Stimulated activated CD8-positive, alpha-beta memory T cell treated with anti-CD3 and anti-CD28 coated beads, Interleukin-12 subunit alpha, Interleukin-12 subunit beta, amount 100 ng/mL, for 1 hour (primary cell): ENCODE measurements around the gene BTBD9.
"Not testable (repeated sequence)": the region's sequence is repeated elsewhere in the genome, so short reads cannot be mapped to it uniquely, and the experiment has no call there.

ENCODE experiments used
- DNase-seq: peaks from one replicate; pipeline ENCODE4 v3.0.0-alpha.2; 2020; ENCODE audit warnings: low read depth

Gene BTBD9

DNA sequence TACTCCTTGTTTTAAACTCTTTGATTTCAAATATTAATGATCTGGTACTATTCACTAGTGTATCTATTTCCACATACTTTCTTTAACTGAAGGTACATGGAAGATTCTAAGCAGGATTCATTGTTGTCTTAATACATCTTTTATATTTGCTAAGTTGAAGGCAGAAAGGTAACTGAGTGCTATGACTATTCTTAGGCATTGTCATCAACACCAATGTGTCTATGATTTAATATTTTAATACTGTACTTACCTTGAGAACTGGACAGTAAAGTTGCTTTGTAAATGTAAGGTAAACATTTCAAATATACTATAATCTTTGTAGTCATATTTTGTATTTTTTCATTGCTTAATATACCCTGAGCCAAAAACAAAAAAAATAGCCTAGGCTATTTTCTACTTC is 8.9 kb upstream of the BTBD9 start:
- no peak for DNase-seq

DNA sequence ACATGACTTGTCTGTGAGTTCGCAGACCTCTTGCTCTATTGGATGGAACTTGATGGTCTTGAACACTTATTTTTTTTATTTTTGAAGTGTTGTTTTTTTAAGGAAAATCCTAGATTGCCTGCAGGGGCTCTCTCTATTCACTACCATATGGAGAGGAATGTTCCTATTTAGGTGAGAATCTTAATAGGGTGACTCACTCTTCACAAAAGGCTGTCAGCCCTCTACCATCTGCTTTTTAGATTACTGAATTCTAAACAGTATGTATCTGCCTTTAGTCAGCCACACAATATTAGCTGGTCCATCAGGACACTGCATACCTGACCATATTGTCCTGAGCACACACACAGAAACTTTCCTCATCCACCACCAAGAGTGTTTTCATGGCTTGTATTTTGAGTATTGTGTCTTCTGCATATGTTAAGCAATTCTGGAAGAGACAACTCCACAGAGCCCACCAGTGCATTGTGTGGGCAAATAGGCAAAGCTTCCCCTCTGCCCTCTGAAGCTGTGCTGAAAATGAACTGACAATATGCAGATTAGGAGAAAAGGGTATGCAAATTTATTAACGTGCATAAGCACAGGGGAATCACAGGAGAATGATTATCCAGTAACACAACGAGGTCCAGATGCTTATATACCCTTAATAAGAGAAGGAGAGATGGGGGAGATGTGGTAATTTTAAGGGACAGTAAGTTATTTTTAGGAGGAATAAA is 6.6 kb upstream of the BTBD9 start:
- DNase-seq: no peak

DNA sequence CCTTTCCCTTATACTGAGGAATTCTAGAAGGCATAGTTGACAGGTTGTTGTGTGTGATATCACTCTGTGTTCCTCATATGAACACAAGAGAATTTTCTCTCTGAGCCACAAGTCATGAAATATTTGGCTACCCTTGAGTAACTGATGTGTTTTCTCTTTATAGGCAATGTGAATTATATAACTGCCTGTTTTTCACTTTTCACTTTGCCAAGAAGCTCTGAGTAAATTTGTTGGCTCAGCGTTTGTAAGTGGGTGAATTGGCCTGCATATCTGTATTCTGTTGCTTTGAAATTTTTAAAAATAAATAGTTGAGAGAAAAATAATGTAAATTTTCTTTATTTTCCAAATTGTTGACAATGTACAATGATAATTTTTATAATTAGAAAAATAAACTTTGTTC is 5.2 kb upstream of the BTBD9 start:
- no peak for DNase-seq

DNA sequence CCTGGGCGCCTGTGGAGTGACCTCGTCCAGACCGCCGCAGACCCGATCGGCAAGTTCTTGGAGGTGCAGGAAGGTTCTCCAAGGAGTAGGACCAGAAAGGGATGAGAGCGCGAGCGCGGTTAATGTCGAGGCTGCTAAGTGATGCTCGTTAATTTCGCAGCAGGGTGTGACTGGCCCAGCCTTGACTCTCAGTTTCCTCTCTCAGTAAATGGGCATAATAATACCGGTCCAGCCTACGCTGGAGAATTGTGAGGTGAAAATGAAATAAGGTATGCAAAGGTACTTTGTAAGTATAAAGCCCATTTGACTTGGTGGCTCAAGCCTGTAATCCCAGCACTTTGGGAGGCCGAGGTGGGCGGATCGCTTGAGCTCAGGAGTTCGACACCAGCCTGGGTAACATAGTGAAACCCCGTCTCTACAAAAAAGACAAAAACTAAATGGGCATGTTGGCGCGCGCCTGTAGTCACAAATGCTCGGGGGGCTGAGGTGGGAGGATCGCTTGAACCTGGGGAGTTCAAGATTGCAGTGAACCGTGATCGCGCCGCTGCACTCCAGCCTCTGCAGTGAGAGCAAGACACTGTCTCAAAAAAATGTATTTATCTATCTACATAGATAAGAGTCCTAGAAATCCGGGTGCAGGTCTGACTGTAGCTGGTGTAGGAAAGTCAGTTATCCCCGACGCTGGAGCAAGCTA is 634 bp upstream of the BTBD9 start:
- DNase-seq: no peak

DNA sequence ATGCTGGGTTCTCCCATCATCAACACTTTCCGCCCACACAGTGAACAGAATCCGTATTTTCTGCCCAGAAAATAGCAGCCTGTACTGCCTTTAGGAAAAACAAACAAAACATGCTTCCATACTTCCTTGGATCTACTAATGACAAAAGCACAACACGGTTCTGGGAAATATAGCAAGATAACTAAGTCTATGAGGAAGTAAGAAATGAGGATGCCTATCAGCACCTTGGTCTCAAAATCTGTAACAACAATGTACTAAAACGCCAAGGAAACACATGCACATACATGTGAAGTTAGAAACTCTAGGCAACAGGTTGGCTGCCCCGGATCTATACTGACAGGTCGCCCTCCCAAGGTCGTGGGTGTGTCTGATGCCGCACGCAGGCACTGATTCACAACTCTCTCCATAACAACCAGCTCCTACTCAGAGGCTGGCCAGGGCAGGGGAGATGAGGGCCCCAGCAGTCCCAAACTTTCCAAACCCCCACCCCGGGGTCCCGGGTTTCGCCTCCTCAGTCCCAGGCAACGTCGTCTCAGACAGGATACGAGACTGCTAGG is 710 bp downstream of the BTBD9 start:
- DNase-seq: peak; percentile 43

DNA sequence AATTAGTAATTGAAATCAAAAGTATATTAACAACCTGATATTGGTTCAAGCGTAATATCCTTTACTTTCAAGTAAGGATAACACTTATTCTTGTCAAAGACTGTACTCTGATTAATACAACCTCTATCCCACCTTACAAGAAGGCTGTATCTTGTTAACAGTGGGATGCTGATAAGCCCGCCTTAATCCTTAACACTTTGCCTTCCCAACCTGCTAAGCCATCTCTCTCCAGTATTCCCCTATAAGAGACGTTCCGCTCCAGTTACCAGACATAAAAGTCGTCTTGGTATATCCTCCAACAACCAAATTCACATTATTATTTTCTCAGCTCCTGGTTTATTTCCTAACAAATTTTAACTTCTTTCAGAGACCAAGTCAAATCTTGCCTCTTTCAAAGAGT is 2.0 kb downstream of the BTBD9 start:
- DNase-seq: no peak

DNA sequence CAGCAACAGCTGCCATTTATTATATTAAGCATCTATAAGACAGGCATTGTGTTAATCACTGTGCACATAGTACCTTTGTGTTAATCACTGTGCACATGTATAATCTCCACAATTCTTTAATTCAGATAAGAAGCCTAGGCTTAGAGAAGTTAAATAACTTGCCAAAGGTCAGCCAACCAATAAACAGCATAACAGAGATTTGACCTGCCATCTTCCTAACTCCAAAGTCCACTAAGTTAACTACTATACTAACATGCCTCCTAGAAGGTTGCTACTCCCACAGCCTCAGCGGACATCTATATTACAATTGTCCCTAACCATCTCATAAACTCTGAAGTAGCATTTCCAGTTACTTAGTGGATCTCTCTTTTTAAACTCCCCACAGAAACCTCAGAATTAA is 3.7 kb downstream of the BTBD9 start:
- DNase-seq: no peak

DNA sequence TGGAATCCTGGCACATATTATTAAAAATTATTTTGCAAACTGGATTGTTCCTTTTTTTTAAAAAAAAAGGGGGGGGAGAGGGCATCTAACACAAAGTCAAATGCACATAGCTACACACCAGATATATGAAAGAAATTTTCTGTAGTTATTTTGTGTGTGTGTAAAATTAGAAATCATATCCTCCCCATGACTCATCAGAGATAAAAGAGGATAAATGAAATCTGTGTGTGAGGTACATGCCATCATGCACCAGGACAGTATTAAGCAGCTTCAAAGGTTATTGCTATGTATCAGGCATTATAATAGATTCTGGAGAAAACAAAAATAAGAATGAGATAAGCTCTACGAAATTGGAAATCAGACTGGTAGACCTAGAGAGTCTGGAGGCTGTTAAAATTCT is 5.2 kb downstream of the BTBD9 start:
- DNase-seq: no peak

DNA sequence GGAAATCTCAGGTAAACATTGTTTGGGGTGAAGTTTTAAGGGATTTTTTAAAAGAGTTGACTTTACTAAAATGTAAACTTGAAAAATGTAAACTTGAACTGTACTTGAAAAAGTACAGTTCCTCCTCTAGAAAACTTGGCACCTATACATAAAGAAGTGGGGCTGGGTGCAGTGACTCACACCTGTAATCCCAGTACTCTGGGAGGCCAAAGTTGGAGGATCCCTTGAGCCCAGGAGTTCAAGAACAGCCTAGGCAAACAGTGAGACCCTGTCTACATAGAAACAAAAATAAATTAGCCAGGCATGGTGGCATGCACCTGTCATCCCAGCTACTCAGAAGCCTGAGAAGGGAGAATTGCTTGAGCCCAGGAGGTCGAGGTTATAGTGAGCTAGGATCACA is 7.2 kb downstream of the BTBD9 start:
- DNase-seq: no peak

DNA sequence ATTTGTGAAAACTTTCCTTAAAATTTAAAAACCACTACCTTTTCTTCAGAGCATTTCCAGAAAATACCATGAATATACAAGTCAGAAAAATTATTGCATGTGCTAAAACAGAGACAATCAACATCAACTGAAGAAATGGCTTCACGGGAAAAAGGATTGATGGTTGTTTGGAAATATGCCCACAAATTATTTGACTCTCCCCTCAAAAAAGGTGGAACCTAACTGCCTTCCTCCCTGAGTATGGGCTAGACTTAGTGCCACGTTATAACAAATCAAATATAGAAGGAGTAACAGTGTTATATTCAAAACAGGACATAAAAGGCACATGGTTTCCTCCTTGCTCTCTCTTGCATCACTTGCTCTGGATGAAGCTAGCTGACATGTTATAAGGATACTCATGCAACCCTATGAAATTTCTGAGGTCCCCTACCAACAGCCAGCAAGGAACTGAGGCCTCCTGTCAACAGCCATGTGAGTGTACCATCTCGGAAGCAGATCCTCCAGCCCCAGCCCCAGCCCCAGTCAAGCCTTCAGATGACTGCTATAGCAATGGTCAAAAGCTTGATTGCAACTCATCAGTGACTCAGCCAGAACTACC is 8.4 kb downstream of the BTBD9 start:
- DNase-seq: no peak

DNA sequence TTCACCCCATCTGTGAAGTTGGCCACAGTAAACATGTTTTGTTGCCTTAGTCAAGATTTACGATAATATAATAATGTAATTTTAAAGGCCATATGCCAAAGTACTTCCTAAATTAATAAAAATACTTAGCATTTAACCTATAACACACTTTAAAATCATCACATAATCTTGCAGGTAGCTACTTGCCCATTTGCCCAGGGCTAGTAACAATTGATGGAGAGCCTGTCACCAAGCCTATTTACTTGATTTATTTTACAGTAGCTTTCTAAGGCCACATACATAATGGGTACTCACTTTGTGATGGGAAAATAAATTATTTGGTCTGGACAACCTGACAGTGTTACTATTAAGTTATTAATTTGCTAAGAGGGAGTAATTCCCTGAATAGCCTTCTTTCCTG is 14.5 kb downstream of the BTBD9 start:
- DNase-seq: no peak

DNA sequence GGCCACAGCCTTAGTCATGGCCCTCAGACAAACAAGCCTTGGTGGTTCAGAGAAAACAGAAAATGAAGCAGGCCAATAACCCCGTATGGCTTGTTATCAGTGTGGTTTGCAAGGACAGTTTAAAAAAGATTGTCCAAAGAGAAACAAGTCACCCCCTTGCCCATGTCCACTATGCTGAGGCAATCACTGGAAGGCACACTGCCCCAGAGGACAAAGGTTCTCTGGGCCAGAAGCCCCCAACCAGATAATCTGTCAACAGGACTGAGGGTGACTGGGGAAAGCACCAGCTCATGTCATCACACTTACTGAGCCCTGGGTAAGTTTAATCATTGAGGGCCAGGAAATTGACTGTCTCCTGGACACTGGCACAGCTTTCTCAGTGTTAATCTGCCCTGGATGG is 20.4 kb downstream of the BTBD9 start:
- DNase-seq: not testable (repeated sequence)

DNA sequence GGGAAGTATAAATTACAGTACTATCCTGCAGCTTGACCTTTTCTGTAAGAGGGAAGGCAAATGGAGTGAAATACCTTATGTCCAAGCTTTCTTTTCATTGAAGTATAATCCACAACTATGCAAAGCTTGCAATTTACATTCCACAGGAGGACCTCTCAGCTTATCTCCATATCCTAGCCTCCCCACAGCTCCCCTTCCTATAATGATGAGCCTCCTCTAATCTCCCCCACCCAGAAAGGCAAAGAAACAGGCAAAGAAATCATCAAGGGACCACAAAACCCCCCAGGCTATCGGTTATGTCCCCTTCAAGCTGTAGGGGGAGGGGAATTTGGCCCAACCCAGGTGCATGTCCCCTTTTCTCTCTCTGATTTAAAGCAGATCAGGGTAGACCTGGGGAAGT is 21.4 kb downstream of the BTBD9 start:
- not testable (repeated sequence) for DNase-seq

DNA sequence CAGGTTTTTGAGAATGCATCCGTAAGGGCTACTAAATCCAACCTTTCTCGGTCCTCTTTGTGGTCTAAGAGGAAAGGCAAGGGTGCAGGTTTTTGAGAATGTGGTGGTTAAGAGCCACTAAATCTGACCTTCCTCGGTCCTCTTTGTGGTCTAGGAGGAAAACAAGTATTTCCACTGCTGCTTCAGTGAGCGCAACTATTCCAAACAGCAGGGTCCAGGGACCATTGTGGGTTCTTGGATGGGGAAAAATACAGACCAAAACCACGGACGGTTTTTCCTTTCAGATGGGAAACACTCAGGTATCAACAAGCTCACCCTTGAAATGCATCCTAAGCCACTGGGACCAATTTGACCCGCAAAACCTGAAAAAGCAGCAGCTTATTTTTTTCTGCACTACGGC is 21.9 kb downstream of the BTBD9 start:
- no peak for DNase-seq

DNA sequence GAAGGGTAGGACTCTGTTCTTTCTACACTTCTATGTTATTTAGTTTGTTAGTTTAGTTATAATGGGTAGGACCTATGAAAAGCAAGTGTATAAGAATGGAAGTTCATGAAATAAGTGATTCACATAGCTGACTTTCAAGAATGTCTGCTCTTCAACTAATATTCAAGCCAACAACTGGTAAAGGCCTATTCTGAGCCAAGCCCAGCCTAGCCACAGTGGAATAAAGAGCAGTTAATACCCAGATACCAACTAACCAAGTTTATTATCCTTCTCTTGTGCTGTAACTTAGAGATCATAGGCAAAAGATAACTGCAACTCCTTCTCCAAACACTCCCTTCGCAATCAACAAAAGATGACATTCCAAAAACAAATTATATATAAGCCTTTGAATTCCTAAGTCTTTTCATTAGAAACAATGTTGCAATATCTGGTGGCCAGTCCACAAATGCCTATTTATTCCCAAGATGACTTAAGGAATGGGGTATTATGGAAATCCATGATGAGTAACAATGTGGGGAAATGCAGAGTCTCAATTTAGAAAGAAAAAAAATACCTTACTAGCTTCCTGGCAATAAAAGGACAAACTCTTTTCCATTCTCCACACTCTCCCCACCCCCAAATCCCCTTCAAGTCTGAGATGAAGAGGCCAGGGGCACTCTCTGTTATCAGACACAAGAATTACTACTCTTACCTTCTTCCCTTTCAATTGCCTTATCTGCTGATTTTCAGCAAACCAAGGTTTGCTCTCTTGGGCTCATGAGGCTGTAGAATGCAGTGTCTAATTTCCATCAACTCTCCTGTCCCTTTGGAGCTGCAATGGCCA is 27.4 kb downstream of the BTBD9 start:
- no peak for DNase-seq

DNA sequence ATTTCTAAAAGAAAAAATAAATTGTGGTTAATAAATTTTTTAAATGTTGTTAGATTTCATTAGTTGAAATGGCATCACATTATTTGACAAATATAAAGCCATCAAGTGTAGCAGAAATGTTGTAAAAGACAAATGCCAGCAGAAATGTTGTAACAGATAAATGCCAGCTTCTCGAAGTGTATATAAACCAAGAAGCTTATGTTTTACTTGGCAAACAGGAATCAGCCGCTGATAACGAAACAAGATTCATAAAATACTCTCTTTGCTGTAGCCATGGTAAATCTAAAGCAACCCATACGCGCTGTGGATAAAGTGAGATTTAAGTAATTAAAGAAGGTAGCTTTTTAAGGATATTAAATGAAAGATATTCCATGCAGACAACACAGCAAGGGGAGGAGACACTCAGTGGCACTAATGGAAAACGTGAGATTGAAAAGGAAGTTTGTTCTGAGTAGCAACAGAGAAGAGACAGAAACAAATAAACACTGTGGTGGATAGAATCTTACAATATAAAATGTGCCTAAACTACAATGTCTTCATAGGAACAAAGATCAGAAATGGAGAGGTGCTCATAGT is 29.6 kb downstream of the BTBD9 start:
- no peak for DNase-seq

DNA sequence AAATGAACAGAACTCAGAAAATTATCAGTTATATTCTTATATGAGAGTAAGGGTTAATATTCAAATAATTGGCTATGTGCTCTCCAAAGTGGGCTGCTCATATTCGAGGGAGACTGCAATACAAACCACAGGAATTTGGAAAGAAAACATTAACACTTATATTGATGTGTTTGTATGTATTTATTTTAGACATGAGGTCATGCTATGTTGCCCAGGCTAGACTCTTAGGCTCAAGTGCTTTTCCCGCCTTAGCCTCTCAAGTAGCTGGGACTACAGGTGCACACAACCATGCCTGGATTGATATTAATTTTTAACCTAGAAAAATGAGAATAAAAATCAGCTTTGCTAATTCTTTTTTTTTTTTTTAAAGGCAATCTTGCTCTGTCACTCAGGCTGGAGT is 35.0 kb downstream of the BTBD9 start:
- DNase-seq: no peak

DNA sequence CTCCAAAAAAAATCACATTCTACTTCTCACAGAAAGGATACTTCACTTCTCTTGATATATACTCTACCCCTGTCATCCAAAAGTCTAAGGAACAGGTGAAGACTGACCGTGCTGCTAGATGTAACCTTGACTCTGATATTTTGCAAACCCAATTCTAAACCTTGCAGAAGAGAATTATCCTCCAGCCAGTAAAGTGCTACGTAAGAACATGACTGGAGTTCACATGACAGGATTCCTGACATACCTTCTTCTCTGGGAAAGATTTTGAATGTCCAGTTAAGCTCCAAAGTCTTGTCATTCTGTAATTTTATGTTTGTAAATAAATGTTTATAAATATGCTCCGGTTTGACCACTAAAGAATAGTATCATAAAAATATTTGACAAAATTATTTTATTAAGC is 35.8 kb downstream of the BTBD9 start:
- no peak for DNase-seq

DNA sequence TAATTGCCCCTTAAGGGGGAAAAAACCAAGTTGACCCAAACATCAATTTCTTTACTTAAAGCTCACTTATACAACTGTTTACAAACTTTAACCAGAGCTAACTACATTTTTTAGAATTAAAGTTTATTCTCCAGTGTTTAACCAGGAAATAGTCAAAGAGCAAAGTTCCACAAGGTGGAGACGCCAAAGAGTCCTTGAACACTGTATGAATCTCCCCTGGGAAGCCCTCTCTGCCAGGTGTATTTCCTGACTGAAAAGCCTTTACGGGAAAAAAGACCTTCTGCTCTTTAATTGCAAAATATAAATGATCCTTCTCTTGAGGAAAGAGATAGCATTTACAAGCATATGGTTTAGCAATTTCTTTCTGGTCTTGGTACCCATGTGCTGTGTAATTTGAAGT is 36.2 kb downstream of the BTBD9 start:
- DNase-seq: no peak

DNA sequence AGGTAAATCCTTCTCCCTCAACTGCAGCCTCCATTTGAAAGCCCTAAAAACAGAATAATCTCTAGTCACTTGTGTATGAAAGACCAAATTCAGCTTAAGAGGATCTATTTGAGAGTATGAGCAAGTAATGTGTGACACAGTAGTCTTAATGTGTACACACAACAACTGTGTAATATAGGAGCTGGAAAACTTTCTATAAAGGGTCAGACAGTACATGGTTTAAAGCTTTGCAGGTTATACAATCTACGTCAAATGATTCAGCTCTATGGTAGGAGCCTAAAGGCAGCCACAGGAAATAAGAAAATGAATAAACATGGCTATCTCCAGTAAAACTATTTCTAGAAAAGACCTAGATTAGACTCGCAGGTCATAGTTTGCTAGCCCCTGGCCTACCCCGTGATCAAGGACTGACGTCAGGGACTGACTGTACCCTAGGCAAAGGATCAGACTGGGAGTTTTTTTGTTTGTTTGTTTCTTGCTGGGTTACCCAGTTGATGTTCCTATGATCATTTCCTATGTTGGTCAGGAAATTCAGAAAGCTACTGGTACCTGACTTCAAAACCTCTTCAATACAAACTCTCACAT is 39.7 kb downstream of the BTBD9 start:
- no peak for DNase-seq

DNA sequence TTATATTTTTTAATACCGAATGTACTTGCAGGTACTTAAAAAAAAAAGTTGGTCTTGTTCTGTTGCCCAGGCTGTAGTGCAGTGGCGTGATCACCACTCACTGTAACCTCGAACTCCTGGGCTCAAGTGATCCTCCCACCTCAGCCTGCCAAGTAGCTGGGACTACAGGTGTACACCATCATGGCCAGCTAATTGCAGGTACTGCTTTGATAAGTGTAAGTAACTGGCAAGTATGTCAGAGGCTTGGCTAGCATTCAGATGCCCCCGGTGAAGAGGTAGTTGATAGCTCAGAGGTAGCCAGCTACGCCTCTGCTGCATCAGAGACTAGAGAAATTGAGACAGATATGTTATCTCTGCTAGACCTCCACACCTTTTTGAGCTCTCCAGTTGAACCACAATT is 40.5 kb downstream of the BTBD9 start:
- DNase-seq: no peak
